ENCODE data around the gene PDPK1. TPM values are rescaled to one million over a fixed set of nuclear protein-coding genes. Genes with fewer than 3 reads are reported as not detected.

PDPK1 gene
- polyA plus RNA-seq, 1 donor (not counting 4 experiments of a cell fraction or from before 2014, with no cell fraction given) = 23.4 TPM

DNA sequence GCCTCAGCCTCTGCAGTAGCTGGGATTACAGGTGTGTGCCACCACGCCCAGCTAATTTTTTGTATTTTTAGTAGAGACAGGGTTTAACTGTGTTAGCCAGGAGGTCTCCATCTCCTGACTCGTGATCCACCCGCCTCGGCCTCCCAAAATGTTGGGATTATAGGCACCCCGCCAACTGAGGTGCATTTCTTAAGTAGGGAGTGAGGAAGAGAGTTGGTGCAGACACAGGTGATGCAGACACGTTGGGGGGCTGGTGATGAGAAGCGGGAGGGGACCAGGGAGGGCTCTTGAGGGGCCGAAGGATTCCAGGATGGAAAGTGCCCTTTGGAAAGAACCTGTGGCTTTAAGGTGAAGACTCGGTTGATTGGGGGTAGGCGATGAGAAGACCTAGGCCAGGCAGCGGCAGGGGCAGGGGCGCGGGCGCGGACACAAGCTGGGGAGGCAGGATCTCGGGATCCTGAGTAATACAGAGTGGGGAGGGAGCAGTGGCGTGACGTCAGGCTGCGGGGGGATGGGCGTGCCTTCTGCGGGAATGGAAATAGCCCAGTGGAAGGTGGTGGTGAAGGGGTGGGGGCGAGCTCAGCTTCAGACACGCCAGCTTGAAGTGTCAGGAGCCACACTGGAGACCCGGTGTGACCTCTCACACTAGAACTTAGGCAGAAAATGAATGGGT lies 26.6 kb upstream of the PDPK1 start:
- dilution Hi-C loops (cut with MboI; ENCODE audit: extremely low pct_ligation_motif_present, low sequenced_read_pairs) = no loop called here
- no peaks in the 10 kb centered on the region for H3K9me3 ChIP-seq (ENCODE audit: control insufficient read depth, low read depth, low read length)
- DNase-seq (ENCODE audit: low read depth, low spot score) (no peak), FAIRE-seq (no peak)
- no peaks in the 10 kb centered on the region for H3K27me3 ChIP-seq (ENCODE audit: control insufficient read depth, extremely low read depth, insufficient read depth, low read length)
- no peak overlapping the region for H3K27ac ChIP-seq (ENCODE audit: control insufficient read depth, insufficient read depth, low read length)
- no peak for TF ChIP-seq EZH2 (IDR thresholded peaks at IDR 0.05; ENCODE audit: low read length)
- TF ChIP-seq, protein P1, sequence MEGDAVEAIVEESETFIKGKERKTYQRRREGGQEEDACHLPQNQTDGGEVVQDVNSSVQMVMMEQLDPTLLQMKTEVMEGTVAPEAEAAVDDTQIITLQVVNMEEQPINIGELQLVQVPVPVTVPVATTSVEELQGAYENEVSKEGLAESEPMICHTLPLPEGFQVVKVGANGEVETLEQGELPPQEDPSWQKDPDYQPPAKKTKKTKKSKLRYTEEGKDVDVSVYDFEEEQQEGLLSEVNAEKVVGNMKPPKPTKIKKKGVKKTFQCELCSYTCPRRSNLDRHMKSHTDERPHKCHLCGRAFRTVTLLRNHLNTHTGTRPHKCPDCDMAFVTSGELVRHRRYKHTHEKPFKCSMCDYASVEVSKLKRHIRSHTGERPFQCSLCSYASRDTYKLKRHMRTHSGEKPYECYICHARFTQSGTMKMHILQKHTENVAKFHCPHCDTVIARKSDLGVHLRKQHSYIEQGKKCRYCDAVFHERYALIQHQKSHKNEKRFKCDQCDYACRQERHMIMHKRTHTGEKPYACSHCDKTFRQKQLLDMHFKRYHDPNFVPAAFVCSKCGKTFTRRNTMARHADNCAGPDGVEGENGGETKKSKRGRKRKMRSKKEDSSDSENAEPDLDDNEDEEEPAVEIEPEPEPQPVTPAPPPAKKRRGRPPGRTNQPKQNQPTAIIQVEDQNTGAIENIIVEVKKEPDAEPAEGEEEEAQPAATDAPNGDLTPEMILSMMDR (optimal IDR thresholded peaks at IDR 0.05 in 1 of 3, IDR thresholded peaks at IDR 0.05 in 1 of 3, conservative IDR thresholded peaks at IDR 0.05 in 1 of 3; ENCODE audit: extremely low read depth in 1 of 3, insufficient read depth in 2 of 3, low read length in 3 of 3) = no peak
- peaks cover 3% of the 10 kb centered on the region for H3K9me1 ChIP-seq (ENCODE audit: control insufficient read depth, extremely low read depth, insufficient read depth, low read length)
- no peaks in the 10 kb centered on the region for H3K36me3 ChIP-seq (ENCODE audit: control insufficient read depth in 2 of 2, extremely low read depth in 1 of 2, insufficient read depth in 2 of 2, low read length in 2 of 2)
- H3K9ac ChIP-seq (ENCODE audit: control insufficient read depth, extremely low read depth, insufficient read depth, low read length) = no peak overlapping the region
- no peak overlapping the region for H3K4me3 ChIP-seq (ENCODE audit: control insufficient read depth in 2 of 3, extremely low read depth in 1 of 3, insufficient read depth in 2 of 3, low read depth in 1 of 3, low read length in 3 of 3)
- H3K79me2 ChIP-seq (ENCODE audit: control insufficient read depth, insufficient read depth, low read length) = peaks cover 23% of the 10 kb centered on the region
- H2AFZ ChIP-seq (ENCODE audit: control insufficient read depth, low read length) = no peak overlapping the region
- peaks cover 16% of the 10 kb centered on the region for H3K4me1 ChIP-seq (ENCODE audit: control insufficient read depth, extremely low read depth, insufficient read depth, low read length)
- H3K4me2 ChIP-seq (ENCODE audit: control insufficient read depth, extremely low read depth, insufficient read depth, low read depth, low read length) = no peak overlapping the region
- peaks cover 10% of the 10 kb centered on the region for H4K20me1 ChIP-seq (ENCODE audit: control insufficient read depth, extremely low read depth, insufficient read depth, low read length)

DNA sequence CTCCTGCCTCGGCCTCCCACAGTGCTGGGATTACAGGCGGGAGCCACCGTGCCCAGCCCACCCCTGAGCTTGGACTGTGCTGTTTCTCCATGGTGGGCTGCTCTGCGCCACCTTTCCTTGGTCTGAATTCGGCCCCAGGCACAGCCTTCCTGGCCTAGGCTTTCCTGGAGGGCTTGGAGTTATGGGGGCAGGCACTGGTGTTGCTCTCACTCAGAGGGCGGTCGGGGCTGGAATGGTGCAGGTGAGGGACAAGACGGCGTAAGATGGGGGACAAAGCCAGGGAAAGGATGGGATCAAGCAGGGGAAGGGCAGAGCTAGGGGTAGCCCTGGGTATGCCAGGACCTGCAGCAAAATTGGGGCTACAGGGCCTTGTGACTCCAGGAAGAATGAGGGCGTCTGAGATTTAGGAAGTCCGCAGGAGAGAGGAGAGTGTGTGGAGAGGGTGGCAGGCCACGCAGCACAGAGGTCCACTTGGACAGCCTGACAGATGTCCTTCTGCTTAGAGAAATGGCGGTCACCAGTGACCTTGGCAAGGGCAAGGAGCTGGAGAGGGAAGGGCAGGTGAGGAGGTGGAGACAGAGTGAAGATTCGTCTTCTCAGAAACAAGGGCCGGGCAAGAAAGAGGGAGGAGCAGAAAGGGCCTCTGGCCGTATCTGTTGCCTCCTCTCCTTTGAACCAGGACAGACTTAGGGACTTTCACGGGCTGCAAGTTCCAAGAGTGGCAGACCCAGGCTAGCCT lies 25.7 kb upstream of the PDPK1 start:
- no peak overlapping the region for H3K27ac ChIP-seq (ENCODE audit: control insufficient read depth, insufficient read depth, low read length)
- H3K4me2 ChIP-seq (ENCODE audit: control insufficient read depth, extremely low read depth, insufficient read depth, low read depth, low read length) = no peak overlapping the region
- peaks cover 32% of the 10 kb centered on the region for H3K79me2 ChIP-seq (ENCODE audit: control insufficient read depth, insufficient read depth, low read length)
- H3K4me3 ChIP-seq (ENCODE audit: control insufficient read depth in 2 of 3, extremely low read depth in 1 of 3, insufficient read depth in 2 of 3, low read depth in 1 of 3, low read length in 3 of 3) = no peak overlapping the region
- DNase-seq (ENCODE audit: low read depth, low spot score) = no peak
- no peak for FAIRE-seq
- peaks cover 1 to 5% of the 10 kb centered on the region in 2 experiments for H3K36me3 ChIP-seq (ENCODE audit: control insufficient read depth in 2 of 2, extremely low read depth in 1 of 2, insufficient read depth in 2 of 2, low read length in 2 of 2)
- H2AFZ ChIP-seq (ENCODE audit: control insufficient read depth, low read length) = no peak overlapping the region
- TF ChIP-seq, protein P1 (optimal IDR thresholded peaks at IDR 0.05 in 1 of 3, IDR thresholded peaks at IDR 0.05 in 1 of 3, conservative IDR thresholded peaks at IDR 0.05 in 1 of 3; ENCODE audit: extremely low read depth in 1 of 3, insufficient read depth in 2 of 3, low read length in 3 of 3) = no peak
- no peak for TF ChIP-seq EZH2 (IDR thresholded peaks at IDR 0.05; ENCODE audit: low read length)
- no peak overlapping the region for H3K9ac ChIP-seq (ENCODE audit: control insufficient read depth, extremely low read depth, insufficient read depth, low read length)
- peaks cover 25% of the 10 kb centered on the region for H3K4me1 ChIP-seq (ENCODE audit: control insufficient read depth, extremely low read depth, insufficient read depth, low read length)
- no peaks in the 10 kb centered on the region for H3K9me3 ChIP-seq (ENCODE audit: control insufficient read depth, low read depth, low read length)
- dilution Hi-C loops (cut with MboI; ENCODE audit: extremely low pct_ligation_motif_present, low sequenced_read_pairs) = no loop called here
- peaks cover 11% of the 10 kb centered on the region for H3K9me1 ChIP-seq (ENCODE audit: control insufficient read depth, extremely low read depth, insufficient read depth, low read length)
- H3K27me3 ChIP-seq (ENCODE audit: control insufficient read depth, extremely low read depth, insufficient read depth, low read length) = no peaks in the 10 kb centered on the region
- H4K20me1 ChIP-seq (ENCODE audit: control insufficient read depth, extremely low read depth, insufficient read depth, low read length) = peaks cover 19% of the 10 kb centered on the region
